ENCODE measurements around the gene DUS1L. TPM values are rescaled to one million over a fixed set of nuclear protein-coding genes. Genes with fewer than 3 reads are reported as not detected.

The DUS1L gene
- total and polyA plus RNA-seq, 2 donors (not counting 1 experiment from before 2014, with no cell fraction given), result 109 to 241 TPM

DNA sequence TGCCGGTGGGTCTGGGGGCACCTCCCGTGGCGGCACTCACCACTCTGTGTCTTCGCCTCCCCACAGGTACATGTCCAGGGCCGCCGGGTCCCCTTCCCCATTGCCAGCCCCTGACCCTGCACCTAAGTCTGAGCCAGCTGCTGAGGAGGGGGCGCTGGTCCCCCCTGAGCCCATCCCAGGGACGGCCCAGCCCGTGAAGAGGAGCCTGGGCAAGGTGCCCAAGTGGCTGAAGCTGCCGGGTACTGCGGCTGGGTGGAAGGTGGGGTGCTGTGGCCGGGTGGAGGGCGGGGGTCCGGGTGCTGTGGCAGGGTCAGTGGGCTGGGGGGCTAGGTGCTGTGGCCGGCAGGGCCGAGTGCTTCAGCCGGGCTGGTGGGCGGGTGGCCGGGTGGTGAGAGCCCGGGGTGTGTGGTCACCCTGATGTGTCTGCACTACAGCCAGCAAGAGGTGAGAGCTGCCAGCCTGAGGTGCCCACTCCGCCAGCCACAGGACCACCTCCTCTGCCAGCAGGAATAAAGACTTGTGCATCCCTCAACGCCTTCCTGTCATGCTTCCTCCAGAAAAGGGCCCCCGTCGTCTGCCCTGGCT is 48.6 kb downstream of the DUS1L start:
- peaks cover 0 to 7% of the 10 kb centered on the region in 2 experiments for H3K36me3 ChIP-seq (replicated peaks in 1 of 2; ENCODE audit: control extremely low read depth in 1 of 2, control insufficient read depth in 1 of 2, extremely low read depth in 1 of 2, insufficient read depth in 2 of 2, low read length in 1 of 2)
- intact Hi-C loops (cut with micrococcal nuclease), result no loop called here
- TF ChIP-seq EZH2 (IDR thresholded peaks at IDR 0.05; ENCODE audit: borderline replicate concordance, insufficient read depth, low read depth, low read length, poor library complexity, severe bottlenecking), result no peak
- TF ChIP-seq, protein P1, sequence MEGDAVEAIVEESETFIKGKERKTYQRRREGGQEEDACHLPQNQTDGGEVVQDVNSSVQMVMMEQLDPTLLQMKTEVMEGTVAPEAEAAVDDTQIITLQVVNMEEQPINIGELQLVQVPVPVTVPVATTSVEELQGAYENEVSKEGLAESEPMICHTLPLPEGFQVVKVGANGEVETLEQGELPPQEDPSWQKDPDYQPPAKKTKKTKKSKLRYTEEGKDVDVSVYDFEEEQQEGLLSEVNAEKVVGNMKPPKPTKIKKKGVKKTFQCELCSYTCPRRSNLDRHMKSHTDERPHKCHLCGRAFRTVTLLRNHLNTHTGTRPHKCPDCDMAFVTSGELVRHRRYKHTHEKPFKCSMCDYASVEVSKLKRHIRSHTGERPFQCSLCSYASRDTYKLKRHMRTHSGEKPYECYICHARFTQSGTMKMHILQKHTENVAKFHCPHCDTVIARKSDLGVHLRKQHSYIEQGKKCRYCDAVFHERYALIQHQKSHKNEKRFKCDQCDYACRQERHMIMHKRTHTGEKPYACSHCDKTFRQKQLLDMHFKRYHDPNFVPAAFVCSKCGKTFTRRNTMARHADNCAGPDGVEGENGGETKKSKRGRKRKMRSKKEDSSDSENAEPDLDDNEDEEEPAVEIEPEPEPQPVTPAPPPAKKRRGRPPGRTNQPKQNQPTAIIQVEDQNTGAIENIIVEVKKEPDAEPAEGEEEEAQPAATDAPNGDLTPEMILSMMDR (IDR thresholded peaks at IDR 0.05), result no peak
- ChIA-PET CTCF (interaction anchor here (7.2 kb wide), 1 partner anchor 57 kb away, joined by 91 read pairs; no protein-coding TSS in a partner anchor), POLR2A (no interaction called here)
- H3K9me3 Mint-ChIP-seq (ENCODE audit: insufficient read depth), result no peaks in the 10 kb centered on the region
- H3K4me3 Mint-ChIP-seq, result no peak overlapping the region
- H3K27me3 Mint-ChIP-seq, result no peaks in the 10 kb centered on the region
- H3K4me1 ChIP-seq (ENCODE audit: control insufficient read depth in 2 of 2, insufficient read depth in 2 of 2, low read length in 2 of 2), result peaks cover 5 to 18% of the 10 kb centered on the region in 2 donors
- H3K27ac ChIP-seq (ENCODE audit: low read length in 2 of 2), result no peak overlapping the region
- H3K4me2 ChIP-seq (replicated peaks; ENCODE audit: low read depth, low read length, poor library complexity, severe bottlenecking), result no peak overlapping the region
- peaks cover 20% of the 10 kb centered on the region for H4K20me1 ChIP-seq (ENCODE audit: control insufficient read depth, insufficient read depth, low read length, poor library complexity, severe bottlenecking)
- 97% methylated on average over 22 of the region's 24 CpGs for WGBS (ENCODE audit: insufficient coverage)
- H3K9me3 ChIP-seq (ENCODE audit: control extremely low read depth in 1 of 3, control insufficient read depth in 2 of 3, insufficient read depth in 1 of 3, low read length in 2 of 3), result no peaks in the 10 kb centered on the region
- DNase-seq (no peak), ATAC-seq (ENCODE audit: low read depth) (no peak)
- peaks cover 8% of the 10 kb centered on the region for H3K4me1 Mint-ChIP-seq
- peaks cover 4% of the 10 kb centered on the region for H3K79me2 ChIP-seq (ENCODE audit: control insufficient read depth, insufficient read depth, low read length)
- H3K9ac ChIP-seq (ENCODE audit: low read length), result no peak overlapping the region
- no peak overlapping the region for H3K4me3 ChIP-seq (ENCODE audit: control extremely low read depth in 1 of 5, extremely low read depth in 1 of 5, insufficient read depth in 1 of 5, low read depth in 2 of 5, low read length in 4 of 5)
- H2AFZ ChIP-seq (ENCODE audit: insufficient read depth, low read depth, low read length, poor library complexity, severe bottlenecking), result no peak overlapping the region
- H3K27me3 ChIP-seq (replicated peaks in 1 of 4; ENCODE audit: control extremely low read depth in 1 of 4, control insufficient read depth in 3 of 4, insufficient read depth in 4 of 4, low read length in 3 of 4), result no peaks in the 10 kb centered on the region
- H3K27ac Mint-ChIP-seq, result no peak overlapping the region

DNA sequence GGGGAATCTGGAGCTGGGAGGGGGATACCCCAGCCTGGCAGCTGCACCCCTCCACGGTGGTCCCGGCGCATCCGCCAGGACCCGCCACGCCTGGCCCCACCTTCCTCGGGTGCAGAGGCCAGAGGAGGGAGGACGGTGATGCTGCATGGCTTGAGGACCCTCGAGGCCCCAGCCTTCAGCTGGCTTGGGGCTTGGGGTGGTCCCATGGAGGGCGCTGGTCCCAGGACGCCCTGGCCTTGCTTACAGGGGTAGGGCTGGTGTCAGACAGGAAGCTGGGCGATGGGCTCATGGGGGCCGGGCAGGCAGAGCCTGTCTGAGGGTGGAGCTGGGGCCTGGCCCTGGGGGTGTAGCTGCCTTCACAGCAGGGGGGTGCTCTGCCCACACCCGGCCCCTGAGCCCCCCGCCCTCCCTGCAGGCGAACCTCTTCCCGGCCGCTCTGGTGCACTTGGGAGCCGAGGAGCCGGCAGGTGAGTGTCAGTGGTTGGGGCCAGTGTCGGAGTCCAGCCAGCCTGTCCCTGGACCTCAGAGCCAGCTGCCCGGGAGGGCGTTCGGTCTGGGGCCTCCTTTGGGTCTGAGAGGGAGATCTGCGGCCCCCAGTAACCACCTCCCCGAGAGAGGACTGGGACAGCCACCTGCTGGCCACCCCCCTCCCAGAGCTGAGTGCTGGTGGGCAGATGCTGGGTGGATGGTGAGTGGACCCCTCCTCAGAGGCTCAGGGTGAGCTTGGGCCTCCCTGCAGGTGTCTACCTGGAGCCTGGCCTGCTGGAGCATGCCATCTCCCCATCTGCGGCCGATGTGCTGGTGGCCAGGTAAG is 49.3 kb downstream of the DUS1L start:
- H4K20me1 ChIP-seq (ENCODE audit: control insufficient read depth, insufficient read depth, low read length, poor library complexity, severe bottlenecking), result peaks cover 13% of the 10 kb centered on the region
- intact Hi-C loops (cut with micrococcal nuclease), result no loop called here
- no peak for ATAC-seq (ENCODE audit: low read depth)
- TF ChIP-seq, protein P1 (IDR thresholded peaks at IDR 0.05), result no peak
- no peak for TF ChIP-seq EZH2 (IDR thresholded peaks at IDR 0.05; ENCODE audit: borderline replicate concordance, insufficient read depth, low read depth, low read length, poor library complexity, severe bottlenecking)
- Mint-ChIP-seq H3K4me3 (no peak overlapping the region), H3K4me1 (peaks cover 2% of the 10 kb centered on the region), H3K9me3 (ENCODE audit: insufficient read depth) (no peaks in the 10 kb centered on the region), H3K27ac (no peak overlapping the region), H3K27me3 (no peaks in the 10 kb centered on the region)
- 93% methylated on average over 25 of the region's 28 CpGs for WGBS (ENCODE audit: insufficient coverage)
- peaks cover 0 to 11% of the 10 kb centered on the region in 2 donors for H3K4me1 ChIP-seq (ENCODE audit: control insufficient read depth in 2 of 2, insufficient read depth in 2 of 2, low read length in 2 of 2)
- H2AFZ ChIP-seq (ENCODE audit: insufficient read depth, low read depth, low read length, poor library complexity, severe bottlenecking), result no peak overlapping the region
- H3K4me2 ChIP-seq (replicated peaks; ENCODE audit: low read depth, low read length, poor library complexity, severe bottlenecking), result no peak overlapping the region
- POLR2A ChIA-PET, result interaction anchor here (0.6 kb wide), 1 partner anchor 90 kb away, joined by 5 read pairs; no protein-coding TSS in a partner anchor
- no peaks in the 10 kb centered on the region for H3K79me2 ChIP-seq (ENCODE audit: control insufficient read depth, insufficient read depth, low read length)
- H3K4me3 ChIP-seq (ENCODE audit: control extremely low read depth in 1 of 5, extremely low read depth in 1 of 5, insufficient read depth in 1 of 5, low read depth in 2 of 5, low read length in 4 of 5), result no peak overlapping the region
- no peak for DNase-seq
- CTCF ChIA-PET, result interaction anchor here (1.1 kb wide), 1 partner anchor 57 kb away, joined by 3 read pairs; no protein-coding TSS in a partner anchor
- H3K27me3 ChIP-seq (replicated peaks in 1 of 4; ENCODE audit: control extremely low read depth in 1 of 4, control insufficient read depth in 3 of 4, insufficient read depth in 4 of 4, low read length in 3 of 4), result no peaks in the 10 kb centered on the region
- no peaks in the 10 kb centered on the region for H3K9me3 ChIP-seq (ENCODE audit: control extremely low read depth in 1 of 3, control insufficient read depth in 2 of 3, insufficient read depth in 1 of 3, low read length in 2 of 3)
- H3K27ac ChIP-seq (ENCODE audit: low read length in 2 of 2), result no peak overlapping the region
- H3K9ac ChIP-seq (ENCODE audit: low read length), result no peak overlapping the region
- H3K36me3 ChIP-seq (replicated peaks in 1 of 2; ENCODE audit: control extremely low read depth in 1 of 2, control insufficient read depth in 1 of 2, extremely low read depth in 1 of 2, insufficient read depth in 2 of 2, low read length in 1 of 2), result peaks cover 0 to 9% of the 10 kb centered on the region in 2 experiments
